HCT116 (cell line): ENCODE data around the gene ARID1A. TPM values are rescaled to one million over a fixed set of nuclear protein-coding genes. Genes with fewer than 3 reads are reported as not detected.
"Not testable (repeated sequence)": the region's sequence is repeated elsewhere in the genome, so short reads cannot be mapped to it uniquely, and the experiment has no call there.

Source experiments
- ATAC-seq: fragments of 200-7000 bp; cut with Tn5 transposase; 2 replicates; pipeline ENCODE4 v1.9.1; 2020; ENCODE audit warnings: mild to moderate bottlenecking, moderate library complexity
- BruUV-seq: library from RNA; stranded (reverse); fragments of 400-500 nt; replicated peaks from 2 replicates; lab custom pipeline; 2021; lab: Mats Ljungman, UMichigan
- CTCF ChIA-PET: fragments of 300-600 bp; sonication (Branson Sonifier 250); formaldehyde crosslinking; loops from one replicate; lab custom pipeline; 2021; ENCODE audit warnings: antibody characterized with exemption; lab: Charles Lee
- POLR2A ChIA-PET: fragments of 300-600, 350-600 bp; sonication (Branson Sonifier 250); formaldehyde crosslinking; loops from one replicate; lab custom pipeline; 2021; ENCODE audit warnings: antibody characterized with exemption; lab: Charles Lee
- RAD21 ChIA-PET, 2 experiments: fragments of 300-600 bp; sonication (Branson Sonifier 250); formaldehyde crosslinking; loops; one replicate each; lab custom pipeline; 2023; ENCODE audit warnings: low total read pairs in 2 of 2; ENCODE audit not compliant: uncharacterized antibody in 2 of 2, unreplicated experiment in 2 of 2, low non-redundant PET in 1 of 2; lab: Charles Lee
- DNase-seq: peaks from one replicate; pipeline ENCODE4 v3.0.0-alpha.2; 2010; ENCODE audit warnings: low read depth, low spot score
- H2AFZ ChIP-seq: fragments of 200-600 bp; shearing (Covaris generic), sonication (generic); 2 replicates; pipeline ENCODE4 v1.6.1; 2017; ENCODE audit warnings: low read depth, mixed run types, mixed read lengths, antibody characterized with exemption, low read length; ENCODE audit not compliant: poor library complexity, severe bottlenecking
- H3K27ac ChIP-seq: 2 replicates; pipeline ENCODE4 v1.5.1; 2012; ENCODE audit warnings: low read depth, low read length
- H3K27me3 ChIP-seq: fragments of 200-600 bp; sonication (generic); 2 replicates; pipeline ENCODE4 v1.6.1; 2016; ENCODE audit warnings: mixed run types, low read length, mixed read lengths; ENCODE audit not compliant: insufficient read depth
- H3K36me3 ChIP-seq, 2 experiments: fragments of 200-500 bp in 1 of 2; fragments of 200-600 bp in 1 of 2; sonication (Bioruptor generic) in 1 of 2; sonication (generic) in 1 of 2; 2 replicates each; pipeline versions ENCODE4 v1.5.1 to v1.6.1; 2014 to 2016; ENCODE audit warnings: low read length in 2 of 2, inconsistent platforms in 1 of 2, mixed read lengths in 1 of 2, mixed run types in 1 of 2; ENCODE audit not compliant: insufficient read depth in 2 of 2, control insufficient read depth in 1 of 2
- H3K4me1 ChIP-seq, 2 experiments: fragments of 200-600 bp in 1 of 2; sonication (generic) in 1 of 2; 2 replicates each; pipeline versions ENCODE4 v1.5.1 to v1.6.1; 2012 to 2017; ENCODE audit warnings: low read length in 2 of 2, inconsistent platforms in 1 of 2, mild to moderate bottlenecking in 1 of 2, mixed read lengths in 1 of 2, mixed run types in 1 of 2, moderate library complexity in 1 of 2; ENCODE audit not compliant: insufficient read depth in 2 of 2, control insufficient read depth in 1 of 2
- H3K4me2 ChIP-seq: fragments of 200-600 bp; sonication (generic); 2 replicates; pipeline ENCODE4 v1.6.1; 2017; ENCODE audit warnings: mixed run types, low read length, mixed read lengths
- H3K4me3 ChIP-seq, 2 experiments: fragments of 200-600 bp in 1 of 2; sonication (generic) in 1 of 2; replicated peaks in 1 of 2; 2 replicates each; pipeline ENCODE4 v1.5.1; 2011 to 2016; ENCODE audit warnings: low read length in 2 of 2, control low read depth in 1 of 2, low read depth in 1 of 2, mild to moderate bottlenecking in 1 of 2, mixed read lengths in 1 of 2, mixed run types in 1 of 2
- H3K79me2 ChIP-seq: fragments of 200-600 bp; sonication (generic); 2 replicates; pipeline ENCODE4 v1.6.1; 2017; ENCODE audit warnings: mild to moderate bottlenecking, mixed run types, low read length, moderate library complexity, mixed read lengths; ENCODE audit not compliant: insufficient read depth
- H3K9ac ChIP-seq: fragments of 200-600 bp; sonication (generic); 2 replicates; pipeline ENCODE4 v1.6.1; 2016; ENCODE audit warnings: low read length, mixed read lengths
- H3K9me2 ChIP-seq: fragments of 200-600 bp; sonication (generic), shearing (Covaris generic); 2 replicates; pipeline ENCODE4 v1.6.1; 2017; ENCODE audit warnings: mixed run types, mild to moderate bottlenecking, moderate library complexity; ENCODE audit not compliant: insufficient read depth
- H3K9me3 ChIP-seq, 2 experiments: fragments of 200-500 bp in 1 of 2; fragments of 200-600 bp in 1 of 2; sonication (Bioruptor generic) in 1 of 2; sonication (generic) in 1 of 2; 2 replicates each; pipeline ENCODE4 v1.6.1; 2014 to 2017; ENCODE audit warnings: low read length in 2 of 2, mixed read lengths in 2 of 2, inconsistent platforms in 1 of 2, low read depth in 1 of 2, mild to moderate bottlenecking in 1 of 2, mixed run types in 1 of 2, moderate library complexity in 1 of 2; ENCODE audit not compliant: control insufficient read depth in 1 of 2, insufficient read depth in 1 of 2
- H4K20me1 ChIP-seq: fragments of 200-600 bp; sonication (generic), shearing (Covaris generic); 2 replicates; pipeline ENCODE4 v1.6.1; 2017; ENCODE audit warnings: mixed run types, mild to moderate bottlenecking, moderate library complexity; ENCODE audit not compliant: insufficient read depth
- POLR2AphosphoS5 ChIP-seq: IDR thresholded peaks from 2 replicates; pipeline ENCODE4 v1.6.1; 2011; ENCODE audit warnings: mild to moderate bottlenecking, low read depth, low read length, moderate library complexity
- TCF7L2 ChIP-seq: IDR thresholded peaks from 2 replicates; pipeline ENCODE4 v1.7.0; 2011; ENCODE audit warnings: borderline replicate concordance, inconsistent platforms; ENCODE audit not compliant: insufficient read depth, insufficient read length; ENCODE audit errors: extremely low read depth
- intact Hi-C: fragments of 100-400 bp; cut with micrococcal nuclease; formaldehyde crosslinking; loops from 2 replicates; pipeline ENCODE4 v1.10.0; 2022
- total RNA-seq: library from RNA; stranded (reverse); gene quantifications from one replicate; pipeline ENCODE4 v1.2.1, GENCODE V29; 2021; ENCODE audit not compliant: unreplicated experiment

Gene ARID1A
- total RNA-seq, 1 experiment from 2014 or later = 62.8 TPM

DNA sequence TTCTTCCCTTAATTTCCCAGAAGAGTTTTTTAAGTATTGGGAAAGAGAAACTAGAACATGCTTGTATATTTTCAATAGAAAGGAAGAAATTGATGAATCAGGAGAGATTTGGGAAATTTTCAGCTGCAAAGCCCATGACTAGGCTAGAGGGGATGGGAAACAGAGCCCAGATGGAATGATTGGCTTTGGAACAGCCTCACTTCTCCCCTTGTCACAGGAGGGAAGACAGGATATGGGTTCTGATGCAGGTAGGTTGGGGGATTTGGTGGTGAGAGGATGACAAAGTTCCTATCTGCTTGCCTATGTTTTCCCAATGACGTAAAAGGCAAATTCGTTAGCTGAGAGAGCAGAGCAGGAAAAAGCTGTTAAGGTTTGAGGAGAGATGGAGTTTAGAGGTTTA lies 31.0 kb upstream of the ARID1A start:
- DNase-seq = no peak

GRCh38 chr1:26666855-26667254 lies 29.0 kb upstream of the ARID1A start:
- H2AFZ ChIP-seq = no peak overlapping the region
- CTCF ChIA-PET = interaction anchor here (2.4 kb wide), 1 partner anchor 11 kb away, joined by 12 read pairs; no protein-coding TSS in a partner anchor
- no peaks in the 10 kb centered on the region for H4K20me1 ChIP-seq
- H3K79me2 ChIP-seq = no peaks in the 10 kb centered on the region
- no peak for TF ChIP-seq POLR2AphosphoS5
- H3K4me3 ChIP-seq = no peak overlapping the region
- no peak for ATAC-seq
- BruUV-seq = no TSS peak
- no peaks in the 10 kb centered on the region for H3K9me2 ChIP-seq
- DNase-seq = no peak
- H3K9ac ChIP-seq = no peak overlapping the region
- RAD21 ChIA-PET = no interaction called here
- POLR2A ChIA-PET = interaction anchor here (1.1 to 1.3 kb wide), 2 partner anchors 11 to 26 kb away, joined by 5 read pairs; no protein-coding TSS in a partner anchor
- H3K9me3 ChIP-seq = no peaks in the 10 kb centered on the region
- no peak overlapping the region for H3K27ac ChIP-seq
- no peak overlapping the region for H3K4me2 ChIP-seq
- intact Hi-C loops = no loop called here
- no peaks in the 10 kb centered on the region for H3K36me3 ChIP-seq
- H3K4me1 ChIP-seq = no peaks in the 10 kb centered on the region; a peak in 1 of 4 replicates
- no peaks in the 10 kb centered on the region for H3K27me3 ChIP-seq

More for the DNA sequence above, 31.0 kb upstream of the ARID1A start:
- TF ChIP-seq POLR2AphosphoS5 (no peak), TCF7L2 (no peak)
- no peak overlapping the region for H2AFZ ChIP-seq
- no peaks in the 10 kb centered on the region for H3K79me2 ChIP-seq
- no peaks in the 10 kb centered on the region; a peak in 1 of 4 replicates for H3K4me1 ChIP-seq
- no peak overlapping the region for H3K27ac ChIP-seq
- no peak overlapping the region for H3K9ac ChIP-seq
- BruUV-seq = no TSS peak
- RAD21 ChIA-PET = no interaction called here
- no peak for ATAC-seq
- POLR2A ChIA-PET = interaction anchor here (1.7 kb wide), 1 partner anchor 12 kb away, joined by 6 read pairs; no protein-coding TSS in a partner anchor
- H3K27me3 ChIP-seq = no peaks in the 10 kb centered on the region
- CTCF ChIA-PET = no interaction called here
- H3K9me3 ChIP-seq = no peaks in the 10 kb centered on the region
- no peaks in the 10 kb centered on the region for H3K9me2 ChIP-seq
- no peak overlapping the region for H3K4me3 ChIP-seq
- H3K36me3 ChIP-seq = no peaks in the 10 kb centered on the region
- intact Hi-C loops = no loop called here
- no peak overlapping the region for H3K4me2 ChIP-seq
- H4K20me1 ChIP-seq = no peaks in the 10 kb centered on the region

GRCh38 chr1:26668106-26668786 lies 27.6 kb upstream of the ARID1A start:
- H3K9me2 ChIP-seq, H3K27me3 ChIP-seq, H3K9me3 ChIP-seq, DNase-seq, H2AFZ ChIP-seq, H3K4me1 ChIP-seq, H3K79me2 ChIP-seq, ATAC-seq, CTCF ChIA-PET, H3K4me3 ChIP-seq, H3K9ac ChIP-seq, BruUV-seq, intact Hi-C loops, H3K36me3 ChIP-seq, H3K27ac ChIP-seq, H3K4me2 ChIP-seq, H4K20me1 ChIP-seq, RAD21 ChIA-PET: not testable (repeated sequence)
- POLR2A ChIA-PET = interaction anchor here (1.0 kb wide), 1 partner anchor 9 kb away, joined by 4 read pairs; no protein-coding TSS in a partner anchor
